Tibial nerve (tissue), 4 donors: Measurements from ENCODE around the gene PLEKHF1. TPM values are rescaled to one million over a fixed set of nuclear protein-coding genes. Genes with fewer than 3 reads are reported as not detected.

Experiments used
- DNase-seq, 2 donors: peaks; one replicate each; pipeline ENCODE4 v3.0.0-alpha.2; 2019; ENCODE audit warnings: low spot score in 2 of 2
- H3K27ac ChIP-seq, 4 donors: fragments of 200-600 bp; sonication (generic) in 3 of 4; one replicate each; pipeline ENCODE4 v1.5.1; 2017 to 2019; ENCODE audit warnings: mild to moderate bottlenecking in 1 of 4
- H3K27me3 ChIP-seq, 2 donors: fragments of 200-600 bp; sonication (generic) in 1 of 2; one replicate each; pipeline versions ENCODE4 v1.5.1 to v1.6.0; 2017 to 2019
- H3K36me3 ChIP-seq, 3 donors: fragments of 200-600 bp; sonication (generic); one replicate each; pipeline ENCODE4 v1.5.1; 2018 to 2019
- H3K4me1 ChIP-seq, 4 donors: fragments of 200-600 bp; sonication (generic) in 3 of 4; one replicate each; pipeline ENCODE4 v1.5.1; 2017 to 2019
- H3K4me3 ChIP-seq, 4 donors: fragments of 200-600 bp; sonication (generic) in 3 of 4; one replicate each; pipeline ENCODE4 v1.5.1; 2017 to 2019; ENCODE audit warnings: mild to moderate bottlenecking in 1 of 4, moderate library complexity in 1 of 4
- H3K9me3 ChIP-seq, 4 donors: fragments of 200-600 bp; sonication (generic) in 3 of 4; one replicate each; pipeline ENCODE4 v1.5.1; 2017 to 2019
- CTCF ChIP-seq, 5 experiments: fragments of 200-600 bp in 3 of 5; fragments of 450-650 bp in 2 of 5; sonication (generic) in 3 of 5; IDR thresholded peaks; one replicate each; pipeline ENCODE4 v1.5.1; 2016 to 2019; ENCODE audit warnings: antibody characterized with exemption in 5 of 5, mild to moderate bottlenecking in 3 of 5, moderate library complexity in 2 of 5
- EP300 ChIP-seq, 2 donors: sonication (generic); formaldehyde crosslinking; IDR thresholded peaks; one replicate each; pipeline ENCODE4 v1.6.1; 2017; ENCODE audit warnings: antibody characterized with exemption in 2 of 2, mild to moderate bottlenecking in 1 of 2
- POLR2A ChIP-seq, 2 donors: fragments of 450-650 bp; IDR thresholded peaks; one replicate each; pipeline ENCODE4 v1.6.1; 2017; ENCODE audit warnings: antibody characterized with exemption in 2 of 2, mild to moderate bottlenecking in 2 of 2, moderate library complexity in 2 of 2
- WGBS, 2 donors: methylation state at CpG; one replicate each; pipeline ENCODE4 v1.1.5; 2018; 5-methylcytosine and 5-hydroxymethylcytosine counted together
- total RNA-seq, 4 donors: library from RNA; depleted of rRNA; stranded (reverse); fragments of >200 nt; gene quantifications; one replicate each; pipeline ENCODE4 v1.1.0, GENCODE V29; 2016

Gene PLEKHF1
- total RNA-seq, 4 donors from 2014 or later = 52.2 to 119 (median 89.0) TPM

GRCh38 chr19:29651622-29652394 lies 13.5 kb upstream of the PLEKHF1 start:
- no peaks in the 10 kb centered on the region for H3K4me1 ChIP-seq
- peaks cover 0 to 5% (median 0%) of the 10 kb centered on the region in 4 donors for H3K9me3 ChIP-seq
- H3K36me3 ChIP-seq = no peaks in the 10 kb centered on the region
- H3K27ac ChIP-seq = no peak overlapping the region
- no peak for DNase-seq
- H3K4me3 ChIP-seq = no peak overlapping the region
- TF ChIP-seq POLR2A (IDR thresholded peaks at IDR 0.05) = no peak
- no peak for TF ChIP-seq CTCF (IDR thresholded peaks at IDR 0.05)
- no peak for TF ChIP-seq EP300 (IDR thresholded peaks at IDR 0.05)
- 83 to 85% methylated on average over 7 of the region's 7 CpGs for WGBS, 2 donors
- H3K27me3 ChIP-seq = no peaks in the 10 kb centered on the region

GRCh38 chr19:29653398-29653797 lies 11.9 kb upstream of the PLEKHF1 start:
- WGBS, 2 donors = 91 to 94% methylated on average over 5 of the region's 5 CpGs
- no peak for DNase-seq
- Histone ChIP-seq H3K36me3 (no peaks in the 10 kb centered on the region), H3K27me3 (no peaks in the 10 kb centered on the region), H3K4me1 (no peaks in the 10 kb centered on the region), H3K27ac (no peak overlapping the region), H3K9me3 (peaks cover 0 to 5% (median 0%) of the 10 kb centered on the region in 4 donors), H3K4me3 (no peak overlapping the region)
- TF ChIP-seq EP300 (IDR thresholded peaks at IDR 0.05) (no peak), CTCF (IDR thresholded peaks at IDR 0.05) (no peak), POLR2A (IDR thresholded peaks at IDR 0.05) (no peak)

- H3K9me3 ChIP-seq = peaks cover 0 to 5% (median 0%) of the 10 kb centered on the region in 4 donors
- H3K27ac ChIP-seq = no peak overlapping the region
- DNase-seq = no peak
- TF ChIP-seq CTCF (IDR thresholded peaks at IDR 0.05) (no peak), EP300 (IDR thresholded peaks at IDR 0.05) (no peak), POLR2A (IDR thresholded peaks at IDR 0.05) (no peak)
- peaks cover 0 to 6% (median 0%) of the 10 kb centered on the region in 4 donors for H3K4me1 ChIP-seq
- H3K4me3 ChIP-seq = no peak overlapping the region
- WGBS, 2 donors = 77% methylated on average over 4 of the region's 4 CpGs
- no peaks in the 10 kb centered on the region for H3K27me3 ChIP-seq
- no peaks in the 10 kb centered on the region for H3K36me3 ChIP-seq
Measured at GRCh38 chr19:29655648-29656335, 9.5 kb upstream of the PLEKHF1 start.

GRCh38 chr19:29658221-29658991 lies 6.9 kb upstream of the PLEKHF1 start:
- no peak overlapping the region for H3K27ac ChIP-seq
- no peak overlapping the region for H3K4me3 ChIP-seq
- 71 to 73% methylated on average over 5 of the region's 5 CpGs for WGBS, 2 donors
- no peaks in the 10 kb centered on the region for H3K27me3 ChIP-seq
- DNase-seq = no peak
- TF ChIP-seq CTCF (IDR thresholded peaks at IDR 0.05) (no peak), POLR2A (IDR thresholded peaks at IDR 0.05) (no peak), EP300 (IDR thresholded peaks at IDR 0.05) (no peak)
- peaks cover 0 to 32% (median 15%) of the 10 kb centered on the region in 4 donors for H3K4me1 ChIP-seq
- H3K9me3 ChIP-seq = peaks cover 0 to 5% (median 0%) of the 10 kb centered on the region in 4 donors
- no peaks in the 10 kb centered on the region for H3K36me3 ChIP-seq
